ENCODE results near the gene LANCL2.

Gene LANCL2

GRCh38 chr7:55438085-55438756 is 73.1 kb downstream of the LANCL2 start:
- no peak for DNase-seq (ENCODE audit: low read depth in 3 of 3)

- no peak for DNase-seq (ENCODE audit: low read depth in 3 of 3)
These were observed 73.8 kb downstream of the LANCL2 start for GRCh38 chr7:55438757-55439525.

DNA sequence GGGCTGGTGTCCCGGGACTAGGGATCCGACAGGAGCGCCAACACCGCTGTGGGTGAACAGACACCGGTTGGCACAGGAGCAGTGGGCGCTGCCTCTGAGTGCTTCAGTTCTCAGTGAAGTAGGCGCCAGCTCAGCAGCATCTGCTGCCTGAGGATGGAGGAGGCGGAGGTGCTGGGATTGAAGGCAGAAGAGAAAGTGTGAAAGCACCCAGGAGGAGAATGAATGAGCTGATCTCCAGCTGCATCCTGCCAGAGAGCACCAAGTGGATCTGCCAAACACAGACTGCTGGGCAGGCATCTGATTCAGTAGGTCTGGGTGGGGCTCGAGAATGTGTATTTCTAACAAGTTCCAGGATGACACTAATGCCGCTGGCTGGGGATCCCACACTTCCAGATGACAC is 74.5 kb downstream of the LANCL2 start:
- no peak for DNase-seq (ENCODE audit: low read depth in 3 of 3)

- no peak for DNase-seq (ENCODE audit: low read depth in 3 of 3)
These were observed 75.0 kb downstream of the LANCL2 start for GRCh38 chr7:55440040-55440690.

DNA sequence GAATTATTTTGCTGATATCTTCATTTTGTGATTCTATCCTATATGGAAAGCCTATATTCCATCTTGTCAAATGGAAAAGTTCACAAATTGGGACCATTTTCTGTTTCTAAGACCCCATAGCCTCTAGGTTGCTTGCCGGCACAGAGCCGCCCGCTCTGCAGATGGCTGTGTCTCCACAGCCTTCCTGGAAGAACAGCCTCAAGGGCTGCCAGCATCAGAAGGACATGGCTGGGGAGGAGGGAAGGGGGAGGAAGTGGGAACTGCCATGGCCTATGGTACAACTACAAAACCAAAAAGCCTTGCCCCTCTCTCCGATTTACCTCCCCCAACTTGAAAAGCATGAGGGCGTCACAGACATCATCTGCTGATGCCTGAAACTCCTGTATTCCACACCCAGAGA is 75.9 kb downstream of the LANCL2 start:
- no peak for DNase-seq (ENCODE audit: low read depth in 3 of 3)

DNA sequence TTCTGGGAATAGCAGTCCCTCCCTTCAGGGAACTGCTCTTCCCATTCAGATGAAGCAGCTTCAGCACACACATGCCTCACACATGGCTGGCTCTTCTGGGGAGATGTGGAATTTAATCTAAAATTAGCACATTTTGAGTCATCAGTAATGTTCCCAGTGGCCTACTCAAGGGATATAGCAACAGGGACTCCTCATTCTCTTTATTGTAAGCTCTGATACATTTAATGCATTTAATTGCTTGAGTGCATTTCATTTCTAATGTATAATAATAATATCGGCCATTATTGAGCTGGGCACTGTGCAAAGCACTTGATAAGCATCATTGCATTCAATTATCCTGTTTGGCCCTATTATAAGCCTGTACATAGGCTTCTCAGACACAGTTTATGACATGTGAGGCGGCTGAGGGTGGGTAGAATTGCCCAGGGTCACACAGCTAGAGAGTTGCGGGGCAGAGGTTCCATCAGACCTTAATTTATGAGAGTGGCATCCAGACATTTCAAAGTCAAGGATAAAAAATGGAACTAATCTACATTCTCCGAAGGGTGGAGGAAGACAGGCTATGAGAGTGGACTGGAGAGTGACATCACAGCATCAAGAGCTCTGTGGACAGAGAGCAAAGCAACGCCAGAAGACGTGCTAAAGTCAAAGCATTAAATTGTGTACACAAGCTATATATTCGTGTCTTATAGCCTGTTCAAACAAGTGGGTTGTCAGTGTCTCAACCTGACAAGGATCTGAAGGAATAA is 76.8 kb downstream of the LANCL2 start:
- DNase-seq (ENCODE audit: low read depth in 3 of 3) = no peak

DNA sequence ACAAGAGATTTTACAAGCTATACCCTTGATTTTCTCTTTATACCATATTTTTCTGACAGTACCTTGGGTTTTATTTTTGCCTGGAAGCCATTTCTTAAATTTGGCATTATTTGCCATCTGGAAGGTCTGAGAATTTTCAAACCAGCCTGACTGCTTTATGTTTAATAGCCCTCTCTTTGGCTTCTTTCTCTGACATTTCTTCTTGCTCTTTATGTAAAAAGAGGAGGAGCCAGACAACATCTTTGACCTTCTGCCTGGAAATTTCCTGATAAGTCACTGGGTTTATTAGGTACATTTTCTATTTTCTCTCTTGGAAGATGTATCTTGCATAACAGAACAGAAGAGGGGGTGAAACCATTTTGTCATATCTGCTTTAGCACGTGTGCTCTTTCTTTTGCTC is 79.6 kb downstream of the LANCL2 start:
- no peak for DNase-seq (ENCODE audit: low read depth in 3 of 3)

DNA sequence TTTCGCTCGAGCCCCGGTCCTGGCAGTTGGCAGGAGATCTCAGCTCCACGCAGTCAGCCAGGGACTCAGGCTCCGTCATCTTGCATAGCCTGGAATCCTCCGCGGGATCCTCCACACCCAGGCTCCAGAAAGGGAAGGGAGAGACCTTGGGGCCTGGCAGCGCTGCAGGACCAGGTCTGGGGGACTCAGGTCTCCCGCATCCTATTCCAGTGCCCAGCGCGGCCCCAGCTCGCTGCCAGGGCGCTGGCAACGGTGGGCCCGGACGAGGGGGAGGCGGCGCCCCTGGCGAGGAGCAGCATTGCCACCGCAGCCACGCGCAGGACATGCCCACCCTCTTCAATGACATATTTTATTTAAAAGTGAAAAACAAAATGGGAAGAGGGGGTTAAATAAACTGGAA is 83.4 kb downstream of the LANCL2 start:
- no peak for DNase-seq (ENCODE audit: low read depth in 3 of 3)

- DNase-seq (ENCODE audit: low read depth in 3 of 3) = no peak
These were observed 84.3 kb downstream of the LANCL2 start for GRCh38 chr7:55449205-55449991.

DNA sequence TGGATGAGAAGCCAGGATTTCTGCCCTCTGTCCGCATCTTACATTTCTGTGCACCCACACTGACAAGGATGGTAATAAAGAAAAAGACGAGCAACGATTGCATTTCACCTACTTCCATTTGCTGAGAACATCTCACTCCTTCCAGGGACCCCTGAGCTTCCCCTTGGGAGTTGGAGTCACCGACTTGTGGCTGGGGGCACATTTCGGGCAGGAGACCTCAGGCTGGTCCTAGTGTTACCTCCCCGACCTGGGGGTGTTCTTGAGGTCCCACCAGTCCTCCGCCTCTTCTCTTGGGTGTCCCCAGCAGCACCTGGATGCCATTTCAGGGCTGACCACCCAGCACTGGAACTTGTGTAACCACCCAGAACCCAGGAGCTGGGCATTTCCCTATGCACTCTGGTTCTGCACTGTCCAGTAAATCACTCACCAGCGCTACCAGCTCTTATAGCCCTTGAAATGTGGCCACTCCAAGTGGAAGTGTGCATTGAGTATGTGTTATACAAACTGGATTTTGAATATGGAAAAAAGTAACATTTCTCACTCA is 84.9 kb downstream of the LANCL2 start:
- no peak for DNase-seq (ENCODE audit: low read depth in 3 of 3)

GRCh38 chr7:55452971-55453370 is 87.8 kb downstream of the LANCL2 start:
- no peak for DNase-seq (ENCODE audit: low read depth in 3 of 3)

- DNase-seq (ENCODE audit: low read depth in 3 of 3) = no peak
These were observed 92.7 kb downstream of the LANCL2 start for GRCh38 chr7:55457801-55458200.

DNA sequence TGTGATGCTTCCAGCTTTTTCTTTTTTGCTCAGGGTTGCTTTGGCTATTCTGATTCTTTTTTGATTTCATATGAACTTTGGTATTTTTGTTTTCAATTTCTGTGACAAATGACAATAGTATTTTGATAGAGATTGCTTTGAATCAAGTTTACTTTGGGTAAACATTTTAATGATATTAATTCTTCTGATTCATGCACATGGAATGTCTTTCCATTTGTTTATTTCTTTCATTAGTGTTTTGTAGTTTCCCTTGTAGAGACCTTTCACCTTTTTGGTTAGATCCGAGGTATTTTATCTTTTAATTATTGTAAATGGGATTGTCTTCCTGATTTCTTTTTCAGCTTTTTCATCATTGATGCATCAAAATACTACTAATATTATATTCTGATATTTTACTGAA is 93.2 kb downstream of the LANCL2 start:
- DNase-seq (ENCODE audit: low read depth in 3 of 3) = no peak

DNA sequence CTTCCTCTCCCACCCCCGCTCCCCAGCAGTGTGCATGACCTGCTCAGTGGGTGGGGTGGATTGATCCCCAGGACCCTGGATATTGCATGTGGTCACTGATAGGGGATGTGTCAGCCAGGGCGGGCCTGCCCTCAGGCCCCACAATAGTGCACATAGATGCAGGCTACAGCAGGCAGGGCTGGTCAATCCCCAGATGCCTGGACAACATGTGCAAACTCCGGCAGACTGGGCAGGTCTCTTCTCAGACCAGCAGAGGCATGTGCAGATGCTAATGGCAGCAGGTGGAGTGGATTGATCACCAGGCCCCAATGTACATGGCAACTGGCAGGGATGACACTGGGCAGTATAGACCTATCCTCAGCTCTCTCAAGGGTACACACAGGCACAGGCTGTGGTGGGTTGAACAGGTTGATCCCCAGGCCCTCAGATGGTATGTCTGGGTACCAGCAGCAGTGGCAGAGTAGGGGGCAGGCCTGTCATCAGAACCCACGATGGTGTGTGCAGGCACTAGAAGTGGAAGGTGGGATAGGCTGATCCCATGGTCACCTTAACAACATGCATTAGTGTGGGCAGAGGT is 98.6 kb downstream of the LANCL2 start:
- no peak for DNase-seq (ENCODE audit: low read depth in 3 of 3)

- DNase-seq (ENCODE audit: low read depth in 3 of 3) = no peak
These were observed 99.3 kb downstream of the LANCL2 start for GRCh38 chr7:55464422-55464821.

GRCh38 chr7:55465691-55466090 is 100.6 kb downstream of the LANCL2 start:
- no peak for DNase-seq (ENCODE audit: low read depth in 3 of 3)

- no peak for DNase-seq (ENCODE audit: low read depth in 3 of 3)
These were observed 102.0 kb downstream of the LANCL2 start for GRCh38 chr7:55467047-55467593.

GRCh38 chr7:55468495-55468894 is 103.4 kb downstream of the LANCL2 start:
- DNase-seq (ENCODE audit: low read depth in 3 of 3) = no peak

DNA sequence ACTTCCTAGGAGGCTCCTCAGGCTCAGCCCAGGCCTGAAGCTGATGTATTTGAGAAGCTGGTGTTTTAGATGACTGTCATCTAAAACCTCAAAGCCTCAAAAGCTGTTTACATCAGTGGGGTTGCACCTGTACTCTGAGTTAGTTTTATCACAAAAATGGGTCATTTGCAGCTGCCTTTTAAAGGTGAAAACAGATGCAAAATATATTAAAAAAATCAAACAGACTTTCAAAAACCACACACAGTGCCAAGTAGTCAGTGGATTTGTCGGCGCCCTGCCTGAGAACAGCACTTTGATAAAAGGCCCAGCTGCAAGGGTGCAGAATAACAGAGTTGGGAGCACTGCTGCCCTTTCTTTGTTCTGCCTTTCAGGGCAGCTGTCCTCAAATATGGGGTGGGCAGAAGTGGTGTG is 104.1 kb downstream of the LANCL2 start:
- DNase-seq (ENCODE audit: low read depth in 3 of 3) = no peak

DNA sequence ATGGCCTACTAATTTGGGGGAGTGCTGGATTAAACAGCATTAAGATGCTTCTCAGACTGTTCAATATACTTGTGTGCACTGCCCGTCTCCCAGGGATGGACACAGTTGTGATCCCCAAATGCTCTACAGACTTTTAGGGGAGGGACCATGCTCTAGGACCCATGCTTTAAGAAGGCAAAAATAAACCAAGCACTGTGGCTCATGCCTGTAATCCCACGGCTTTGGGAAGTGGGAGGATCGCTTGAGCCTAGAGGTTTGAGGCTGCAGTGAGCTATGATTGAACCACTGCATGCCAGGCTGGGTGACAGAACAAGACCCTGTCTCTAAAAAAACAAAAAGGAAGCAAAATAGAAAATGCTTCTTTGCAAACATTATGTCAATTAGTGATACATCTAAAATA is 104.6 kb downstream of the LANCL2 start:
- no peak for DNase-seq (ENCODE audit: low read depth in 3 of 3)

DNA sequence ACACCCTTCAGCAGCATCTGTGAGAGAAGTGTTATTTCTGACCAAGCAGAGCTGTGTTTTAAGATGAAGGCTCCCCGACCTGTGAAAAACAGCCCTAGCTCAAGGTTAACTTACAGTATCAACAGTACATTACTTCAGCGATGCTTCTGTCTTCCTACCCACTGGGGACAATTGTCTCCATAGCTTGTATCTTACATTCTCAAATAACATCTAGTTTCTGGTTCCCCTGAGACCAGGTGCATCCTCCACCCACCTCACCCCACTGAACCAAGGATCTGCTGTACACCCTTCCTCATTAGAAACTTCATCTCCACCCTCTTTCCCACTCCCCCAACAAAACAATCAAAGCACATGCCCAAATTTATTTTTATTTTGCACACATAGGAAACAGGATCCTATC is 105.1 kb downstream of the LANCL2 start:
- DNase-seq (ENCODE audit: low read depth in 3 of 3) = no peak
